IPS DF 19.7 (cell line): ENCODE measurements around the gene L3MBTL3.

Source experiments
- DNase-seq: peaks from one replicate; pipeline ENCODE4 v3.0.0-alpha.2; 2013; ENCODE audit warnings: low read depth, low spot score

Gene L3MBTL3

GRCh38 chr6:130018292-130018743, at the start of gene L3MBTL3:
L3MBTL3 (plus strand) TSS chr6:130018581; CDS start chr6:130042700, 24,119 bp downstream.
- peak; percentile 28 for DNase-seq

- DNase-seq, result no peak
Measured at GRCh38 chr6:129969064-129969463, 49.3 kb upstream of the L3MBTL3 start.

DNA sequence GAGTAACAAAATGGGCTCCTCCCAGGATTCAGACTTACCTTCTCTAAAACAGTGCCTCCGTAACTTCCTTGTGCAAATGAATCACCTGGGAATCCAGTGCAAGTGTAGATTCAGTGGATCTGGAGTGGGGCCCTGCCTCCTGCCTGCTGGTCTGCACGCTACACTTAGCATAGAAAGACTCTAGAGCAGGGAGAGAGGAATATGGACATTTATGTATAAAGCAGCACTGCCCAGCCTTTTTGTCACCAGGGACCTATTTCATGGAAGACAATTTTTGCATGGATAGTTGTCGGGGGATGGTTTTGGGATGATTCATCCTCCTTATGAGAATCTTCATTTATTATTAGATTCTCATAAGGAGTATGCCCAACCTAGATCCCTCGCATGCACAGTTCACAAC, 42.3 kb upstream of the L3MBTL3 start:
- DNase-seq, result no peak

GRCh38 chr6:129978148-129978916, 40.0 kb upstream of the L3MBTL3 start:
- DNase-seq, result no peak

- DNase-seq, result no peak
Measured at GRCh38 chr6:129980821-129981220, 37.6 kb upstream of the L3MBTL3 start.

- no peak for DNase-seq
Measured at GRCh38 chr6:129981598-129981997, 36.8 kb upstream of the L3MBTL3 start.

GRCh38 chr6:129989396-129989795, 29.0 kb upstream of the L3MBTL3 start:
- no peak for DNase-seq

DNA sequence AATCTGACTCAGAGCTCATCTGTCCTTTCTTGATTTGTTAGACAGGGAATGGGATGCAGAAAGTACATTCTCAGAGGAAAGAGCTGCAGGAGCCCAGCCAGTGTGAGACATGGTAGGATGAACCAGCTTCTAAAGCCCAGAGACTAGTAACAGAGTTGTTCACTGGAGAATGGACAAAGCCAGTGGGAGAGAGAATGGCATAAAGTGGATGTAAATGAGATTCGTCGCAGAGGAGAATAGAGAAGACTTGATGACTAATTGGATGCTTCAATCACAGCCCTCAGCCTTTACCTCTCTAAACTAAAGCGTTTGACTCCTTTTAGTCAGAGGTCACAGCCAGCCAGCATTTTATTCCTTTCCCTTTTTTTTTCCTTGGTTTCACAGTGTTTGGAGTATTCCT, 25.5 kb upstream of the L3MBTL3 start:
- DNase-seq, result no peak

GRCh38 chr6:129994410-129994809, 24.0 kb upstream of the L3MBTL3 start:
- no peak for DNase-seq

DNA sequence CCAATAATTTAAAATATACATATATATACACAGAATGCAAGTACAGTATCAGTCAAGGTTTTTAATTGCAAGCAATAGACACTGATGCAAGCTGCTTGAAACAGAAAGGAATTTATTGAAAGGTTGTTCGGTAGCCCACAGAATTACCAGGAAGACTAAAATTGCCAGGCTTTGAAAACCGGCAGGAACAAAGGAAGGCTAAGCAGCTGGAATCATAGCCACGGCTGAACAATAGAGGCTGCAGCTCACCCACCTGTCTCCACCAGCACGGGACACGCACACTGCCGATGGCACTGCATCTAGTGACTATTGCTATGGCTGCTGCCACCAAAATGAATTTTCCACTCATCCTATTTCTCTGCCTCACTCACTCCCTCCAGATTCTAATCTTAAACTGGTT, 22.0 kb upstream of the L3MBTL3 start:
- no peak for DNase-seq

- DNase-seq, result no peak
Measured at GRCh38 chr6:130000526-130001421, 17.6 kb upstream of the L3MBTL3 start.

DNA sequence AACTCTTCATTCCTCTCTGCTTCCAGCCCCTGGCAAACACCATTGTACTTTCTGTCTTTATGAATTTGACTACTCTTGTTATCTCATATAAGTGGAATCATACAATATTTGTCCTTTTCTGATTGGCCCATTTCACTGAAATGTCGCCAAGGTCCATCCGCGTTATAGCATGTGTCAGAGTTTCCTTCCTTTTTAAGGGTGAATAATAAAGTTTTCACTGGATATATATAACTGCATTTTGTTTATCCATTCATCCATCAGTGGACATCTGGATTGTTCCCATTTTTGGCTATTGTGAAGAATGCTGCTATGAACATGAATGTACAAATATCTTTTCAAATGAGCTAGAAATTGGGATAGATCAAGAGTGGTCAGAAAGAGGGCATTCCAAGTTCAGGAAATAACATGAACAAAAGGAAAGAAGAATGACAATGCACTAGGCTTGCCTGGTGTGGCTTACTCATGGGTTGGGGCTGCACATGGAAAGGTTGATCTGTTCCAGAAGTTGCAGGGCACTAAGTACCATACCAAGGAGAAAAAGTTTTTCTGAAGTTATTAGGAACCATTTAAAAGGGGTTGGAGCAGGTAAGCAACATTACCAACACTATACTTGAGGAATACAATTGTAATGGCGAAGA, 10.0 kb upstream of the L3MBTL3 start:
- no peak for DNase-seq

DNA sequence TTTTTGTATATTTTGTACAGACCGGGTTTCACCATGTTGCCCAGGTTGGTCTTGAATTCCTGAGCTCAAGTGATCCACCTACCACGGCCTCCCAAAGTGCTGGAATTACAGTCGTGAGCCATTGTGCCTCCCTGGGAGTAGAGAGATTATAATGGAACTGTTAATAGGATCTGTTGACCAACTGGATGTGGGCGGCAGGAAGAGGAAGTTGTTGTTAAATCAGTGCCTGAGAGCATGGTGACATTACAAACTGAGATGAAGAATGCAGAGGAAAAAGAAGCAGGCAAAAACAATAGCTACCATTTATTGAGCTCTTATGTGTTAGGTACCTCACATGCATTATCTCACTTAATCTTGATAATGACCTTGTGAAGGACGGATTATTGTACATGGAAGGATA, 9.2 kb upstream of the L3MBTL3 start:
- no peak for DNase-seq

GRCh38 chr6:130010387-130010786, 8.0 kb upstream of the L3MBTL3 start:
- no peak for DNase-seq

GRCh38 chr6:130012728-130013127, 5.7 kb upstream of the L3MBTL3 start:
- no peak for DNase-seq

- DNase-seq, result no peak
Measured at GRCh38 chr6:130018744-130019325, 454 bp downstream of the L3MBTL3 start.

DNA sequence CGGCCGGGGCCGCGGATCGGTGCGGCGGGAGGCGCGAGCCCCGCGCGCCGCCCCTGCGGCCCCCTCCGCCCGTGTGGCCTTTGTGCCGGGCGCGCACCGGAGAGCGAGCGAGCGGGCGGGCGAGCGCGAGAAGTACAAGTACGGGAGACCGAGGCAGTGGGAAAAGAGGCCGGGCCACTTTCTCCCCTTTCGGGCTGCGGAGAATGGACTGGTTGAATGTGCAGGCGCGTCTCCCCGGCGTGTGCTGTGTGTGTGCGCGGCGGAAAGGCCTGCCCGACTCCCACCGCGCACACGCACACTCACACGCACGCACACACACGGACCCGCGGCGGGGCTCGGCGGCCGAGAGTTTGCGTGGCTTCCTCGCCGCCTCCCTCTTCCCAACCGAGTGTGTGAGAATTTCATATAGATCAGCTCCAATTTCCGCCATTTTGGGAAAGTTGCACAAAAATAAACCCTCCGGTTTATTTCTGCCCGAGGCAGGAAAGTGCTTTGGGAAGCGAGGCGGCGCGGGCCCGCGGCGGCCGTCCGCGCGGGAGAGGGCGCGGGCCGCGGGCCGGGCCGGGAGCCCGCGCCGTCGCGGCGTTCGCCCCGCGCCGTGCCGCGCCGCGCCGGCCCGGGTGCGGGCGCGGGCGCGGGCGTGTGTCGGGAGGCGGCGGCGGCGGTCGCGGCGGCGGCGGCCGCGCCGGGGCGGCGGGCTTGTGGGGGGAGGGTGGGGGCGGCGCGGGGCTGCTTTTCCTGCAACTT, 1.1 kb downstream of the L3MBTL3 start:
- no peak for DNase-seq

DNA sequence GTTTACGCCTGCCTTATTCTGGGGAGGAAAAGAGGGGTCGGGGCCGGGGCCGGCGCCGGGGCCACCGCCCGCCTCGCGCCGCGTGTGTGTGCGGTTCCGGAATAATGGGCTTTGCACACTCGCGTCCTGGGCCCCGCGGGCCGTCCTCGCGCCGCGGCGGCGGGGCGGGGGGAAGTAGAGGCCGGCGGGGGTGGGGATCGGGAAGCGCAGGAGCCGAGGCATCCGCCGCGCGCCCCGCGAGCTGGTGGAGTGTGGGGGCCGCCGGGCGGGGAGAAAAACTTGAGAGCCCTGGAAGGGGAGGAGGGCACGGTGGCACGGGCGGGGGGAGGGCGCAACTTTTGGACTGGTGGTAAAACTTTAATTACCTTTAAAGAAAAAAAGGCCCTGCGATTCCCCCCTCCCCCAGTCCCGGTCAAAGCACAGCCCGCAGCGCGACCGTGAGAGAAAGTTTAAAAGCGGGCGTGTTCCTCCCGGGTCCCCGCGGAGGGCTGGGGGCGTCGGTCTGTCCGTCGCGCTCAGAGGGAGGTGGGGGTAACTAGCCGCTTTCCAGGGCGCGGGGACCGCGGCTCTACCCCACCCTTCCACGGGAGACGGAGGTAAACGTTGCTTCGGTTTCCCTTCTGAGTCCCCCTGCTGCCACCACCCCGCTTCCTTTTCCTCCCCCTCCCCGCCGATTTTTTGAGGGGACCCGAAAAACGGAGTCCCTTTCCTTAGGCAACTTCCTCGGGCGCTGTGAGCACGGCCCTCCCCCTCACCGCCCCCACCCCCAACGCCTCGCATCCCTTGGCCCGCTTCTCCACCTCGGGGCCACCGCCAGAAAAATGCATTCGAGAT, 1.9 kb downstream of the L3MBTL3 start:
- no peak for DNase-seq

DNA sequence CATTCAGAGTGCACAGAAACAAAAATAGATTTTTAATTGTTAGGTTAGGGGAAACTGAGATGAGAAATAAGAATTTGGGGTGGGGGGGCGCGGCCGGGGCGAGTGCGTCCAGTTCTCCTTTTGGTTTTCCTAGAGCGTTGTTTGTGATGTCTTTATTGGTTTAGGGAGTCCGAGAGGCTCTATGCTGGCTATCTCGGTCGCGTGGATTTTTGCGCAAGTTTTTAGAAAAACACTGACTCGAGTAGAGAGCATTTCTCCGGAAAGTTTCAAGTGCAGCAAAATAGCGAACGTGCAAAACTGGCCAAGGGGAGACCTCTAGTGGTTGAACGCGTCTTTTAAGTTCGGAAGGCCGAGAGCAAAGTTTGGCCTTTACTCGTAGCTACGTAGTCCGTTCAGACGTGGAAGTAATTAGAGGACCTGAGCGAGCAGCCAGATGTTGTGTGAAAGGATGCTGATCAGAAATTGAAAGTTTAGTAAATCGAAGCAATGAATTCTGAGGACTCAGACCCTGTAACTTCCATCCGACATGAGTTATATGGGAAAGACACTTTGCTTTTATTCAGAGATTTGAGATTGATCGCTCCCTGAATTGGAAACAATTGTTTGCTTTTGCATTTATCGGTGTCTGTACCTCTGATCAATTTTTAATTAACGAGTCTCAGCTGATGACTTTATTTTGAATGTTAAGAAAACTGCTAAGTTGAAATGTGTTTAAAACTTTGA, 2.7 kb downstream of the L3MBTL3 start:
- DNase-seq, result peak; percentile 33

DNA sequence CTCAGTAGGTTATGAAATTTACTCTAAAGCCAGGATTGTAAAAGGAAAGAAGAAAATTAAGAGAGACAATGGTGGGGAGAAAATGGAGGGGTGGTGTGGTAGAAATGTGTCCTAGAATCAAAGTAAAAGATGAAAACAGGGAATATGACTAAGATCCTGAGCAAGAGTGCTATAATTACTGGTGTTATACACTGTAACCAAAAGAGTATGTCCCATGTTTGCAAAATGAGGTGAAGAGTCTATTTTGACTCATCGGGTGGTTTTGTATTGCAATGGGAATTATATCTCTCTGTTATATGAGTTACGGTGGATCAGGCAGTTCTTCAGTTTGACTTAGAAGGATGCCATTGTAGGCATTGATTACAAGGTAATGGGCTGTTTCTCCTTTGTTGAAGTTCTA, 8.5 kb downstream of the L3MBTL3 start:
- no peak for DNase-seq
